Panc1 (cell line): ENCODE results near the gene ROR1.

Experiments
- POLR2AphosphoS5 ChIP-seq: IDR thresholded peaks from 2 replicates; pipeline ENCODE4 v1.6.1; 2012; ENCODE audit warnings: mild to moderate bottlenecking, low read depth, low read length, moderate library complexity
- SIN3A ChIP-seq: IDR thresholded peaks from 2 replicates; pipeline ENCODE4 v1.6.1; 2012; ENCODE audit warnings: low read depth, mild to moderate bottlenecking, low read length, moderate library complexity, borderline replicate concordance; ENCODE audit not compliant: insufficient read depth
- TF ChIP-seq, protein P1 (sequence below): fragments of 450-650 bp; IDR thresholded peaks from 2 replicates; pipeline ENCODE4 v1.5.1; 2017; ENCODE audit warnings: mild to moderate bottlenecking
- TF ChIP-seq, protein P2 (sequence below), 2 experiments: IDR thresholded peaks; 2 replicates each; pipeline ENCODE4 v1.6.1; 2011 to 2012; ENCODE audit warnings: low read depth in 2 of 2, control low read depth in 1 of 2, low read length in 1 of 2, mild to moderate bottlenecking in 1 of 2, moderate library complexity in 1 of 2; ENCODE audit not compliant: insufficient read depth in 1 of 2

DNA sequence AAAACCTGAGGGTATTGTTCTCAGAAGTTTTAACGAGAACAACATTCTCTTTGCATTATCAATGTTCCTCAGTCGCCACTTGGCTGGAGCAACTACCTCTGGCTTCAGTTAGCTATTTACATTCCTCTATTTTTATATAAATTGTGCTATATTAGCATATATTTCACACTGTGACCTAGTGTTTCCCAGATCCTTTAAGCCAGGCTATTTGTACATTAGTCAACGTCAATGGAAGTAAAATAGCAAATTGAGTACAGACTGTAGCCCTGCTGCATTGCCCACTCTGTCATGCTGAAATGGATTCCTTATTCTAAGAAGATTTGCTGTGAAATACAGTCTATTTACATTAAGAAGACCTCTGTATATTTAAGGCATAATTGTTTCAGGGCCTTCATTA, 213.8 kb downstream of the ROR1 start:
- TF ChIP-seq, protein P1, sequence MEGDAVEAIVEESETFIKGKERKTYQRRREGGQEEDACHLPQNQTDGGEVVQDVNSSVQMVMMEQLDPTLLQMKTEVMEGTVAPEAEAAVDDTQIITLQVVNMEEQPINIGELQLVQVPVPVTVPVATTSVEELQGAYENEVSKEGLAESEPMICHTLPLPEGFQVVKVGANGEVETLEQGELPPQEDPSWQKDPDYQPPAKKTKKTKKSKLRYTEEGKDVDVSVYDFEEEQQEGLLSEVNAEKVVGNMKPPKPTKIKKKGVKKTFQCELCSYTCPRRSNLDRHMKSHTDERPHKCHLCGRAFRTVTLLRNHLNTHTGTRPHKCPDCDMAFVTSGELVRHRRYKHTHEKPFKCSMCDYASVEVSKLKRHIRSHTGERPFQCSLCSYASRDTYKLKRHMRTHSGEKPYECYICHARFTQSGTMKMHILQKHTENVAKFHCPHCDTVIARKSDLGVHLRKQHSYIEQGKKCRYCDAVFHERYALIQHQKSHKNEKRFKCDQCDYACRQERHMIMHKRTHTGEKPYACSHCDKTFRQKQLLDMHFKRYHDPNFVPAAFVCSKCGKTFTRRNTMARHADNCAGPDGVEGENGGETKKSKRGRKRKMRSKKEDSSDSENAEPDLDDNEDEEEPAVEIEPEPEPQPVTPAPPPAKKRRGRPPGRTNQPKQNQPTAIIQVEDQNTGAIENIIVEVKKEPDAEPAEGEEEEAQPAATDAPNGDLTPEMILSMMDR: no peak
- TF ChIP-seq, protein P2, sequence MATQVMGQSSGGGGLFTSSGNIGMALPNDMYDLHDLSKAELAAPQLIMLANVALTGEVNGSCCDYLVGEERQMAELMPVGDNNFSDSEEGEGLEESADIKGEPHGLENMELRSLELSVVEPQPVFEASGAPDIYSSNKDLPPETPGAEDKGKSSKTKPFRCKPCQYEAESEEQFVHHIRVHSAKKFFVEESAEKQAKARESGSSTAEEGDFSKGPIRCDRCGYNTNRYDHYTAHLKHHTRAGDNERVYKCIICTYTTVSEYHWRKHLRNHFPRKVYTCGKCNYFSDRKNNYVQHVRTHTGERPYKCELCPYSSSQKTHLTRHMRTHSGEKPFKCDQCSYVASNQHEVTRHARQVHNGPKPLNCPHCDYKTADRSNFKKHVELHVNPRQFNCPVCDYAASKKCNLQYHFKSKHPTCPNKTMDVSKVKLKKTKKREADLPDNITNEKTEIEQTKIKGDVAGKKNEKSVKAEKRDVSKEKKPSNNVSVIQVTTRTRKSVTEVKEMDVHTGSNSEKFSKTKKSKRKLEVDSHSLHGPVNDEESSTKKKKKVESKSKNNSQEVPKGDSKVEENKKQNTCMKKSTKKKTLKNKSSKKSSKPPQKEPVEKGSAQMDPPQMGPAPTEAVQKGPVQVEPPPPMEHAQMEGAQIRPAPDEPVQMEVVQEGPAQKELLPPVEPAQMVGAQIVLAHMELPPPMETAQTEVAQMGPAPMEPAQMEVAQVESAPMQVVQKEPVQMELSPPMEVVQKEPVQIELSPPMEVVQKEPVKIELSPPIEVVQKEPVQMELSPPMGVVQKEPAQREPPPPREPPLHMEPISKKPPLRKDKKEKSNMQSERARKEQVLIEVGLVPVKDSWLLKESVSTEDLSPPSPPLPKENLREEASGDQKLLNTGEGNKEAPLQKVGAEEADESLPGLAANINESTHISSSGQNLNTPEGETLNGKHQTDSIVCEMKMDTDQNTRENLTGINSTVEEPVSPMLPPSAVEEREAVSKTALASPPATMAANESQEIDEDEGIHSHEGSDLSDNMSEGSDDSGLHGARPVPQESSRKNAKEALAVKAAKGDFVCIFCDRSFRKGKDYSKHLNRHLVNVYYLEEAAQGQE (IDR thresholded peaks at IDR 0.05; ENCODE audit: insufficient read depth in 1 of 2, low read depth in 2 of 2, low read length in 1 of 2): no peak
- no peak for TF ChIP-seq POLR2AphosphoS5
- no peak for TF ChIP-seq SIN3A
